Fibroblast of lung (primary cell): ENCODE results near the gene PLEKHJ1. TPM values are rescaled to one million over a fixed set of nuclear protein-coding genes. Genes with fewer than 3 reads are reported as not detected.
"Not testable (repeated sequence)": the region's sequence is repeated elsewhere in the genome, so short reads cannot be mapped to it uniquely, and the experiment has no call there.

ENCODE experiments used
- DNase-seq, 2 donors: peaks; one replicate each; pipeline versions ENCODE4 v3.0.0 to v3.0.0-alpha.2; 2010; ENCODE audit warnings: low read depth in 2 of 2
- H2AFZ ChIP-seq: 2 replicates; pipeline ENCODE4 v1.5.1; 2012; ENCODE audit warnings: low read length, control low read depth, inconsistent platforms
- H3K27ac ChIP-seq: 2 replicates; pipeline ENCODE4 v1.5.1; 2011; ENCODE audit warnings: low read length, control low read depth; ENCODE audit not compliant: insufficient read depth
- H3K27me3 ChIP-seq: 2 replicates; pipeline ENCODE4 v1.5.1; 2011; ENCODE audit warnings: mild to moderate bottlenecking, low read length; ENCODE audit not compliant: control insufficient read depth, insufficient read depth
- H3K36me3 ChIP-seq: 2 replicates; pipeline ENCODE4 v1.5.1; 2011; ENCODE audit warnings: low read length; ENCODE audit not compliant: control insufficient read depth, insufficient read depth
- H3K4me1 ChIP-seq: 2 replicates; pipeline ENCODE4 v1.5.1; 2011; ENCODE audit warnings: low read length; ENCODE audit not compliant: control insufficient read depth, insufficient read depth; ENCODE audit errors: extremely low read depth
- H3K4me2 ChIP-seq: 2 replicates; pipeline ENCODE4 v1.5.1; 2011; ENCODE audit warnings: low read length, control low read depth; ENCODE audit not compliant: insufficient read depth; ENCODE audit errors: extremely low read depth
- H3K4me3 ChIP-seq, 4 experiments: fragments of 200-600 bp in 1 of 4; sonication (generic) in 1 of 4; replicated peaks in 1 of 4; 2 replicates each; pipeline ENCODE4 v1.5.1; 2011 to 2016; ENCODE audit warnings: low read length in 4 of 4, low read depth in 3 of 4, mild to moderate bottlenecking in 3 of 4, control low read depth in 2 of 4, inconsistent platforms in 1 of 4, mixed read lengths in 1 of 4; ENCODE audit not compliant: insufficient read depth in 1 of 4; ENCODE audit errors: control extremely low read depth in 1 of 4
- H3K79me2 ChIP-seq: 2 replicates; pipeline ENCODE4 v1.5.1; 2012; ENCODE audit warnings: mild to moderate bottlenecking, low read length, inconsistent platforms; ENCODE audit not compliant: control insufficient read depth, insufficient read depth
- H3K9ac ChIP-seq: 2 replicates; pipeline ENCODE4 v1.5.1; 2011; ENCODE audit warnings: mild to moderate bottlenecking, low read length, control low read depth; ENCODE audit not compliant: insufficient read depth
- H3K9me3 ChIP-seq: 2 replicates; pipeline ENCODE4 v1.5.1; 2012; ENCODE audit warnings: low read depth, low read length; ENCODE audit not compliant: control insufficient read depth, insufficient read depth
- H4K20me1 ChIP-seq: 2 replicates; pipeline ENCODE4 v1.5.1; 2011; ENCODE audit warnings: low read length; ENCODE audit not compliant: control insufficient read depth, insufficient read depth; ENCODE audit errors: extremely low read depth
- EZH2 ChIP-seq: IDR thresholded peaks from 2 replicates; pipeline ENCODE4 v1.5.1; 2012; ENCODE audit warnings: low read length, control low read depth, mild to moderate bottlenecking; ENCODE audit errors: missing control alignments
- polyA plus RNA-seq, 2 donors: library from polyadenylated mRNA; depleted of rRNA in 1 of 2; stranded (reverse) in 1 of 2; unstranded in 1 of 2; fragments of >200 nt; gene quantifications; 2 replicates each; pipeline ENCODE4 v1.2.1, GENCODE V29; 2011 to 2012; ENCODE audit warnings: missing spikeins in 1 of 2
- total RNA-seq: library from RNA; depleted of rRNA; stranded (reverse); fragments of >200 nt; gene quantifications from 2 replicates; pipeline ENCODE4 v1.2.1, GENCODE V29; 2014
- TF ChIP-seq, protein P1 (sequence below), 2 donors: IDR thresholded peaks in 1 of 2; conservative IDR thresholded peaks in 1 of 2; 1 replicate in 1 of 2; 2 replicates in 1 of 2; pipeline ENCODE4 v1.5.1; 2011 to 2012; ENCODE audit warnings: low read length in 2 of 2, control low read depth in 1 of 2, inconsistent platforms in 1 of 2, low read depth in 1 of 2, mild to moderate bottlenecking in 1 of 2

The PLEKHJ1 gene
- total and polyA plus RNA-seq, 2 donors (not counting 1 experiment from before 2014, with no cell fraction given) = 34.9 to 61.3 TPM

DNA sequence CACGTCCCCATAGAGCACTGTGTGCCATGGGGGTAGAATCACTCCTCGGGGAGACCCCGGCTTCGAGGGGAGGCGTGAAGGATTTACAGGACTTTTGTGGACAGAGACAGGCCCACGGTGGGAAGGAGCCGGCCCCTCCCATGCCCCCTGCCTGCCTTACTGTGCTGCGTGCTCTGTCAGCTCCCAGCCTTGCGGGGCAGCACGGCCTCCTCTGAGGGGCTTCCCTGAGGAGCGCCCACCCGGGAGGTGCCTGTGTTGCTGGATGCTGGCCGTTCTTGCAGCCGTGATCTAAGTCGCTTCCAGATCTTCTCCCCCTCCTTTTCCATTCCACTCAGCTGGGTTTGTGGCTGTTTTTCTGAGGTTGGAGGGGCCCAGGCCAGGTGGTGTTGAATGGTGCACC, 29.1 kb downstream of the PLEKHJ1 start:
- Histone ChIP-seq H2AFZ (no peak overlapping the region), H3K4me2 (no peak overlapping the region), H3K36me3 (peaks cover 44% of the 10 kb centered on the region), H3K9me3 (no peaks in the 10 kb centered on the region), H3K27ac (no peak overlapping the region), H3K4me1 (peaks cover 14% of the 10 kb centered on the region), H3K9ac (no peak overlapping the region), H3K79me2 (peaks cover 16% of the 10 kb centered on the region), H4K20me1 (no peaks in the 10 kb centered on the region), H3K27me3 (no peaks in the 10 kb centered on the region), H3K4me3 (no peak overlapping the region)
- DNase-seq = no peak
- TF ChIP-seq, protein P1, sequence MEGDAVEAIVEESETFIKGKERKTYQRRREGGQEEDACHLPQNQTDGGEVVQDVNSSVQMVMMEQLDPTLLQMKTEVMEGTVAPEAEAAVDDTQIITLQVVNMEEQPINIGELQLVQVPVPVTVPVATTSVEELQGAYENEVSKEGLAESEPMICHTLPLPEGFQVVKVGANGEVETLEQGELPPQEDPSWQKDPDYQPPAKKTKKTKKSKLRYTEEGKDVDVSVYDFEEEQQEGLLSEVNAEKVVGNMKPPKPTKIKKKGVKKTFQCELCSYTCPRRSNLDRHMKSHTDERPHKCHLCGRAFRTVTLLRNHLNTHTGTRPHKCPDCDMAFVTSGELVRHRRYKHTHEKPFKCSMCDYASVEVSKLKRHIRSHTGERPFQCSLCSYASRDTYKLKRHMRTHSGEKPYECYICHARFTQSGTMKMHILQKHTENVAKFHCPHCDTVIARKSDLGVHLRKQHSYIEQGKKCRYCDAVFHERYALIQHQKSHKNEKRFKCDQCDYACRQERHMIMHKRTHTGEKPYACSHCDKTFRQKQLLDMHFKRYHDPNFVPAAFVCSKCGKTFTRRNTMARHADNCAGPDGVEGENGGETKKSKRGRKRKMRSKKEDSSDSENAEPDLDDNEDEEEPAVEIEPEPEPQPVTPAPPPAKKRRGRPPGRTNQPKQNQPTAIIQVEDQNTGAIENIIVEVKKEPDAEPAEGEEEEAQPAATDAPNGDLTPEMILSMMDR (conservative IDR thresholded peaks at IDR 0.05 in 1 of 2, IDR thresholded peaks at IDR 0.05 in 1 of 2; ENCODE audit: low read depth in 1 of 2, low read length in 2 of 2) = no peak

- H3K36me3 ChIP-seq = peaks cover 29% of the 10 kb centered on the region
These were observed 33.8 kb downstream of the PLEKHJ1 start for GRCh38 chr19:2202366-2202765.

DNA sequence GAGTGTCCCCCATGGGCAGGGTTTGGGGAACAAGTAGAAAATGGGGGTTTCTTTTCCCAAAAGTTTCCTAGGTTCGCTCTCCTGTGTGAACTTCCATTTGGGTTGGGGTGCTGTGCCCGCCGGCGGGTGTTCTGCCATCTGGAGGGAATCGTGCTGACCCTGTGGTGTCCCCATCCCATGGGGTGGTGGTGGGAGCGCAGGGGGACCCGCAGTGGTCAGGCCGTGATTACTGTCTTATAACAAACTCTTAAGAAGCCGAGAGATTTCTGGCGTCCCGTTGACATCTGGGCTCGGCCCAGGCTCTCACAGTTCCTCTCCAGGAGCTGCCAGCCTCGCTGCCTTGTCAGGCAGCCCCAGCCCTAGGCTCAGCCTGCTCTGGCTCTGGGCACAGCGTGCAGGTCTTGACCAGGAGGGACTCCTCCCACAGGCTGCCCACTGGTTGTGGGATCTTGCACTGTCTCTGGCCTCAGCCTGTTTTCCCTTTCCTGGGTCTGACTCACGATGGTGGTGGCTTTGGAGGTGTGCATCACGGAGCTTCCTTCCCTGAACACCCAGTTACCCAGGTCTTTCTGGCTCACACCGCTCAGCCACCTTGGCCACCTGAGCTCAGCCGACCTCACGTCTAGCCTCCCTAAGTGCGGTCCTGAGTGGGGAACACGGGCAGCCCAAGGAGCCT, 34.5 kb downstream of the PLEKHJ1 start:
- no peaks in the 10 kb centered on the region for H3K9me3 ChIP-seq
- H3K9ac ChIP-seq = no peak overlapping the region
- peaks cover 28% of the 10 kb centered on the region for H3K36me3 ChIP-seq
- no peak for TF ChIP-seq EZH2
- TF ChIP-seq, protein P1 (conservative IDR thresholded peaks at IDR 0.05 in 1 of 2, IDR thresholded peaks at IDR 0.05 in 1 of 2; ENCODE audit: low read depth in 1 of 2, low read length in 2 of 2) = no peak
- H3K4me2 ChIP-seq = no peak overlapping the region
- no peaks in the 10 kb centered on the region for H3K27me3 ChIP-seq
- no peak overlapping the region for H3K27ac ChIP-seq
- peaks cover 58% of the 10 kb centered on the region for H3K79me2 ChIP-seq
- DNase-seq = no peak
- H3K4me1 ChIP-seq = no peaks in the 10 kb centered on the region
- no peak overlapping the region for H3K4me3 ChIP-seq
- no peak overlapping the region for H2AFZ ChIP-seq
- H4K20me1 ChIP-seq = no peaks in the 10 kb centered on the region

More at GRCh38 chr19:2202366-2202765, 33.8 kb downstream of the PLEKHJ1 start:
- no peak overlapping the region for H3K4me3 ChIP-seq
- TF ChIP-seq EZH2 = no peak
- TF ChIP-seq, protein P1 (conservative IDR thresholded peaks at IDR 0.05 in 1 of 2, IDR thresholded peaks at IDR 0.05 in 1 of 2; ENCODE audit: low read depth in 1 of 2, low read length in 2 of 2) = no peak
- no peak overlapping the region for H3K27ac ChIP-seq
- H3K4me2 ChIP-seq = no peak overlapping the region
- no peak for DNase-seq
- no peak overlapping the region for H3K9ac ChIP-seq
- no peaks in the 10 kb centered on the region for H3K27me3 ChIP-seq
- no peaks in the 10 kb centered on the region for H3K4me1 ChIP-seq
- H3K79me2 ChIP-seq = peaks cover 52% of the 10 kb centered on the region
- no peaks in the 10 kb centered on the region for H3K9me3 ChIP-seq
- no peaks in the 10 kb centered on the region for H4K20me1 ChIP-seq
- H2AFZ ChIP-seq = no peak overlapping the region

DNA sequence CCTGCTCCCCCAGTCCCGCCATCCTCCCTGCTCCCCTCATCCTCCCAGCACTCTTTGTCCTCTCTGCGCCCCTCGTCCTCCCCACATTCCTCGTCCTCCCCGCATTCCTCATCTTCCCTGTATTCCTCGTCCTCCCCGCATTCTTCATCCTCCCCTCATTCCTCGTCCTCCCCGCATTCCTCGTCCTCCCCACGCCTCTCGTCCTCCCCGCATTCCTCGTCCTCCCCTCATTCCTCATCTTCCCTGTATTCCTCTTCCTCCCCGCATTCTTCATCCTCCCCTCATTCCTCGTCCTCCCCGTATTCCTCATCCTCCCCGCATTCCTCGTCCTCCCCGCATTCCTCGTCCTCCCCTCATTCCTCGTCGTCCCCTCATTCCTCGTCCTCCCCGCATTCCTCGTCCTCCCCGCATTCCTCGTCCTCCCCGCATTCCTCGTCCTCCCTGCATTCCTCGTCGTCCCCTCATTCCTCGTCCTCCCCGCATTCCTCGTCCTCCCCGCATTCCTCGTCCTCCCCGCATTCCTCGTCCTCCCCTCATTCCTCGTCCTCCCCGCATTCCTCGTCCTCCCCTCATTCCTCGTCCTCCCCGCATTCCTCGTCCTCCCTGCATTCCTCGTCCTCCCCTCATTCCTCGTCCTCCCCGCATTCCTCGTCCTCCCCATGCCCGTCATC, 35.4 kb downstream of the PLEKHJ1 start:
- H3K27ac ChIP-seq, H3K27me3 ChIP-seq: not testable (repeated sequence)
- H3K79me2 ChIP-seq = peaks cover 63% of the 10 kb centered on the region

More for the DNA sequence above, 35.4 kb downstream of the PLEKHJ1 start:
- not testable (repeated sequence) for H3K9me3 ChIP-seq, DNase-seq, H3K4me2 ChIP-seq, H2AFZ ChIP-seq, H3K9ac ChIP-seq, H4K20me1 ChIP-seq, H3K4me1 ChIP-seq, H3K4me3 ChIP-seq
- peaks cover 32% of the 10 kb centered on the region for H3K36me3 ChIP-seq
